Activated T-helper 1 cell treated with anti-CD3 and anti-CD28 coated beads, Interleukin-12 subunit alpha, Interleukin-12 subunit beta, Interleukin-2, Interleukin-4 antibody, amounts not matched to agents 30 ng/mL and 10 ng/mL and 1 ng/mL, durations not matched to agents 14 hours and 24 hours and 36 hours (primary cell): Measurements from ENCODE around the gene MRPL39. TPM values are rescaled to one million over a fixed set of nuclear protein-coding genes. Genes with fewer than 3 reads are reported as not detected.
"Not testable (repeated sequence)": the region's sequence is repeated elsewhere in the genome, so short reads cannot be mapped to it uniquely, and the experiment has no call there.

Experiments
- DNase-seq: peaks from one replicate; pipeline ENCODE4 v3.0.0; 2021; ENCODE audit warnings: low spot score
- H3K27ac Mint-ChIP-seq: one replicate; pipeline ENCODE4 v1.8.0; 2021; ENCODE audit warnings: mild to moderate bottlenecking, mixed read lengths
- H3K27me3 Mint-ChIP-seq: one replicate; pipeline ENCODE4 v1.8.0; 2022; ENCODE audit warnings: mild to moderate bottlenecking, moderate library complexity, mixed read lengths; ENCODE audit not compliant: insufficient read depth
- H3K36me3 Mint-ChIP-seq: one replicate; pipeline ENCODE4 v1.8.0; 2021; ENCODE audit warnings: low read depth, mixed read lengths
- H3K4me1 Mint-ChIP-seq: one replicate; pipeline ENCODE4 v1.8.0; 2021; ENCODE audit warnings: low read depth, mixed read lengths
- H3K4me3 Mint-ChIP-seq: one replicate; pipeline ENCODE4 v1.8.0; 2021; ENCODE audit warnings: mild to moderate bottlenecking, moderate library complexity, mixed read lengths
- H3K9me3 Mint-ChIP-seq: one replicate; pipeline ENCODE4 v1.8.0; 2021; ENCODE audit warnings: mixed read lengths
- intact Hi-C: fragments of 100-400 bp; cut with micrococcal nuclease; formaldehyde crosslinking; loops from one replicate; pipeline ENCODE4 v1.15.1; 2024
- total RNA-seq: library from RNA; stranded (reverse); gene quantifications from 2 replicates; pipeline ENCODE4 v1.2.3, GENCODE V29; 2022

The MRPL39 gene
- total RNA-seq, 1 donor from 2014 or later, result 48.6 TPM

- no peak for DNase-seq
- peaks cover 1% of the 10 kb centered on the region for H3K36me3 Mint-ChIP-seq
- peaks cover 32% of the 10 kb centered on the region for H3K4me1 Mint-ChIP-seq
- H3K4me3 Mint-ChIP-seq, result no peak overlapping the region
- no peak overlapping the region for H3K27ac Mint-ChIP-seq
- H3K9me3 Mint-ChIP-seq, result peaks cover 4% of the 10 kb centered on the region
- peaks cover 24% of the 10 kb centered on the region for H3K27me3 Mint-ChIP-seq
- intact Hi-C loops, result no loop called here
Observed at GRCh38 chr21:25636727-25637126, 29.4 kb upstream of the MRPL39 start.

DNA sequence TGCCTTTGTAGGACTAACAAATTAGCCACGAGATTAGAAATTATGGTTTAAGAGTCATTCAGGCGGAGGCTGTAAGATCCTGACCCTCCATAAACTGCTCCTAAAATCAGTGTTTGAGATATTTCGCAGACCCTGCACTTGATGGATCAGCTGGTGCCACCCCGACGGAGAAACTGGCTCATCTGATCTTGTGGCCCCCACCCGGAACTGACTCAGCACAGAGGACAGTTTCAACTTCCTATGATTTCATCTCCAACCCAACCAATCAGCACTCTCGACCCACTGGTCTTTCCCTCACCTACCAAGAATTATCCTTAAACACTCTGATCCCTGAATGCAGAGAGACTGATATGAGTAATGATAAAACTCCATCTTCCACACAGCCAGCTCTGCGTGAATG lies 28.0 kb upstream of the MRPL39 start:
- Mint-ChIP-seq H3K4me3 (no peak overlapping the region), H3K9me3 (peaks cover 4% of the 10 kb centered on the region), H3K4me1 (peaks cover 26% of the 10 kb centered on the region), H3K27ac (no peak overlapping the region), H3K36me3 (peaks cover 1% of the 10 kb centered on the region), H3K27me3 (peaks cover 15% of the 10 kb centered on the region)
- DNase-seq, result no peak
- intact Hi-C loops, result no loop called here

- intact Hi-C loops, result no loop called here
- Mint-ChIP-seq H3K27ac (no peak overlapping the region), H3K4me1 (peaks cover 6% of the 10 kb centered on the region), H3K27me3 (peaks cover 2% of the 10 kb centered on the region), H3K4me3 (no peak overlapping the region), H3K36me3 (peaks cover 1% of the 10 kb centered on the region), H3K9me3 (peaks cover 4% of the 10 kb centered on the region)
- no peak for DNase-seq
Observed at GRCh38 chr21:25632296-25632695, 25.0 kb upstream of the MRPL39 start.

- H3K4me1 Mint-ChIP-seq, result no peaks in the 10 kb centered on the region
- no peaks in the 10 kb centered on the region for H3K9me3 Mint-ChIP-seq
Observed at GRCh38 chr21:25626757-25627156, 19.5 kb upstream of the MRPL39 start.

DNA sequence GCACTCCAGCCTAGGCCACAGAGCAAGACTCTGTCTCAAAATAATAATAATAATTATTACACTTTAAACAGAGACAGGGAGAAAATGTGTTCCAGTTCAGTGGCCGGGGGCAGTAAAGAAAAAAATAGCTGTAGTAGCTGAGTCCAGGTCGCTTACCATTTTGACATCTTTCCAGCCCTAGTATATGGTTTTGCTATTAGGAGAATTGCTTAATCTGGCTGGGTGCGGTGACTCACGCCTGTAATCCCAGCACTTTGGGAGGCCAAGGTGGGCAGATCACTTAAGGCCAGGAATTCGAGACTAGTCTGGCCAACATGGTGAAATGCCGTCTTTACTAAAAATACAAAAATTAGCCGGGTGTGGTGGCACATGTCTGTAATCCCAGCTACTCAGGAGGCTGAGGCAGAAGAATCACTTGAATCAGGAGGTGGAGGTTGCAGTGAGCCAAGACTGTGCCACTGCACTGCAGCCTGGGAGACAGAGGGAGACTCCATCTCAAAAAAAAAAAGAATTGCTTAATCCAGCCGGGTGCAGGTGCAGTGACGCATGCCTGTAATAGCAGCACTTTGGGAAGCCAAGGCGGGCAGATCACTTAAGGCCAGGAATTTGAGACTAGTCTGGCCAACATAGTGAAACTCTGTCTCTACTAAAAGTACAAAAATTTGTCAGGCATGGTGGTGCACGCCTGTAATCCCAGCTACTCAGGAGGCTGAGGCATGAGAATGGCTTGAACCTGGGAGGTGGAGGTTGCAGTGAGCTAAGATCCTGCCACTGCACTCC lies 18.7 kb upstream of the MRPL39 start:
- H3K27ac Mint-ChIP-seq, DNase-seq, H3K27me3 Mint-ChIP-seq, H3K4me1 Mint-ChIP-seq, H3K4me3 Mint-ChIP-seq, H3K36me3 Mint-ChIP-seq, H3K9me3 Mint-ChIP-seq, intact Hi-C loops: not testable (repeated sequence)

More at GRCh38 chr21:25626757-25627156, 19.5 kb upstream of the MRPL39 start:
- Mint-ChIP-seq H3K27me3 (no peaks in the 10 kb centered on the region), H3K36me3 (no peaks in the 10 kb centered on the region), H3K4me3 (no peak overlapping the region), H3K27ac (no peak overlapping the region)
- DNase-seq, result no peak
- intact Hi-C loops, result no loop called here

GRCh38 chr21:25625036-25625435 lies 17.8 kb upstream of the MRPL39 start:
- Mint-ChIP-seq H3K9me3 (no peaks in the 10 kb centered on the region), H3K27me3 (no peaks in the 10 kb centered on the region), H3K4me3 (no peak overlapping the region), H3K36me3 (no peaks in the 10 kb centered on the region), H3K4me1 (no peaks in the 10 kb centered on the region), H3K27ac (no peak overlapping the region)
- DNase-seq, result no peak
- intact Hi-C loops, result no loop called here

GRCh38 chr21:25624511-25624910 lies 17.2 kb upstream of the MRPL39 start:
- Mint-ChIP-seq H3K4me1 (no peaks in the 10 kb centered on the region), H3K27me3 (no peaks in the 10 kb centered on the region), H3K9me3 (no peaks in the 10 kb centered on the region), H3K36me3 (no peaks in the 10 kb centered on the region), H3K4me3 (no peak overlapping the region), H3K27ac (no peak overlapping the region)
- no peak for DNase-seq
- intact Hi-C loops, result no loop called here

DNA sequence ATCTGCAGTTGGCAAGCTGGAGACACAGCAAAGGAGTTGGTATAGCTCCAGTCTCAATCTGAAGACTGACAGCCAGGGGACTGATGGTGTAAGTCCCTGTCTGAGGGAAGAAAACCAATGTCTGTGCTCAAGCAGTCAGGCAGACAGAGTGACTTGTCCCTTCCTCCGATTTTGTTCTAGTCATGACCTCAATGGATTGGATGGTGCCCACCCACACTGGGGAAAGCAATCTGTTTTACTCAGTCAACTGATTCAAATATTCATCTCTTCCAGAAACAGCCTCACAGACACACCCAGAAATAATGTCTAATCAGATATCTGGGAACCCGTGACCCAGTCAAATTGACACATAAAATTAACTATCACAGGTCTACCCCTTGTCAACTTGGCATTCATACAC lies 11.9 kb upstream of the MRPL39 start:
- Mint-ChIP-seq H3K27me3 (peaks cover 10% of the 10 kb centered on the region), H3K36me3 (no peaks in the 10 kb centered on the region), H3K4me3 (no peak overlapping the region), H3K4me1 (no peaks in the 10 kb centered on the region), H3K9me3 (no peaks in the 10 kb centered on the region), H3K27ac (no peak overlapping the region)
- intact Hi-C loops, result no loop called here
- no peak for DNase-seq

- intact Hi-C loops, result no loop called here
- no peaks in the 10 kb centered on the region for H3K4me1 Mint-ChIP-seq
- H3K4me3 Mint-ChIP-seq, result no peak overlapping the region
- H3K27ac Mint-ChIP-seq, result no peak overlapping the region
- H3K27me3 Mint-ChIP-seq, result peaks cover 13% of the 10 kb centered on the region
- no peaks in the 10 kb centered on the region for H3K9me3 Mint-ChIP-seq
- DNase-seq, result no peak
- H3K36me3 Mint-ChIP-seq, result no peaks in the 10 kb centered on the region
Observed at GRCh38 chr21:25615880-25616279, 8.6 kb upstream of the MRPL39 start.

DNA sequence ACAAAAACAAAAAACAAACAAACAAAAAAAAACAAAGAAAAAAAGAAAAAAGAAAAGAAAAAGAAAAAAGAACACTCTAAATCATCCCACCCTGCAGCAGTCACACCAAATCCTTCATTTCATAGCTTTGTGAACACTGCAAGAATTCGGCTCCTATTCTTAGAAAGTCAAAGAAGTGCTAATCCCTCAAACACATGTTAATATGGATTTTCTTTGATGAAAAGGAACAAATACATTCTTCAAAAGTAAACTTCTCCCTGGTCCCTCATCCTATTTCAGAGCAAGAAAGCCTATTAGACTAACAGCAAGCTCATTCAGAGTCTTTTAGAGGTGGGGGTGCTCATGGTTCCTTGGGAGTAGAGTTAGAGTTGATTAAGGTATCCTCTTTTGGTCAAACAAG lies 7.2 kb upstream of the MRPL39 start:
- H3K4me3 Mint-ChIP-seq, result no peak overlapping the region
- intact Hi-C loops, result no loop called here
- no peak overlapping the region for H3K27ac Mint-ChIP-seq
- H3K27me3 Mint-ChIP-seq, result peaks cover 13% of the 10 kb centered on the region
- DNase-seq, result no peak
- H3K36me3 Mint-ChIP-seq, result no peaks in the 10 kb centered on the region
- no peaks in the 10 kb centered on the region for H3K9me3 Mint-ChIP-seq
- no peaks in the 10 kb centered on the region for H3K4me1 Mint-ChIP-seq

GRCh38 chr21:25608044-25608737 lies 910 bp upstream of the MRPL39 start:
- Mint-ChIP-seq H3K9me3 (no peaks in the 10 kb centered on the region), H3K27ac (peak overlapping the region; percentile 84), H3K27me3 (peaks cover 3% of the 10 kb centered on the region), H3K4me3 (peak overlapping the region; percentile 100), H3K4me1 (peaks cover 36% of the 10 kb centered on the region), H3K36me3 (peaks cover 12% of the 10 kb centered on the region)
- intact Hi-C loops, result loop anchor here (1.0 to 5.0 kb wide), 8 partner anchors 31 to 1108 kb away; partner anchors contain the start of genes ATP5PF, GABPA and JAM2
- DNase-seq, result peak; percentile 67

DNA sequence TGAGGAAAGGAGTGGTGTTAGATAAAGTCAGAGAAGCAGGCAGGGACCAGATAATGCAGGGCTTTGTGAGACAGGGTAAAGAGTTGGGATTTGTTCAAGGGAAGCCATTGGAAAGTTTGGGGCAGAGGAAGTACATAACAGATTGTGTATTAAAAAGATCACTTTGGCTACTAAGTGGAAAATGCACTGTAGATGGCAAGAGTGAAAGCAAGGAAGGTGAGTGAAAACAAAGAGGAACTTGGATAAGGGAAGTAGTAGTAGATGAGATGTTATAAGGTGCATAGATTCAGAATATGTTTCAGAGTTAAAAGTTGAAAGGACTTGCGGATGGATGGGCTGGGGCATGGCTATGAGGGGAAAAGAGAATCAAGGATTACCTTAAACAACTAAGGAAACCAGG lies 17.4 kb downstream of the MRPL39 start:
- no peak for DNase-seq
- peaks cover 16% of the 10 kb centered on the region for H3K4me1 Mint-ChIP-seq
- H3K27me3 Mint-ChIP-seq, result no peaks in the 10 kb centered on the region
- H3K4me3 Mint-ChIP-seq, result no peak overlapping the region
- H3K27ac Mint-ChIP-seq, result no peak overlapping the region
- peaks cover 65% of the 10 kb centered on the region for H3K36me3 Mint-ChIP-seq
- H3K9me3 Mint-ChIP-seq, result no peaks in the 10 kb centered on the region
- intact Hi-C loops, result no loop called here

DNA sequence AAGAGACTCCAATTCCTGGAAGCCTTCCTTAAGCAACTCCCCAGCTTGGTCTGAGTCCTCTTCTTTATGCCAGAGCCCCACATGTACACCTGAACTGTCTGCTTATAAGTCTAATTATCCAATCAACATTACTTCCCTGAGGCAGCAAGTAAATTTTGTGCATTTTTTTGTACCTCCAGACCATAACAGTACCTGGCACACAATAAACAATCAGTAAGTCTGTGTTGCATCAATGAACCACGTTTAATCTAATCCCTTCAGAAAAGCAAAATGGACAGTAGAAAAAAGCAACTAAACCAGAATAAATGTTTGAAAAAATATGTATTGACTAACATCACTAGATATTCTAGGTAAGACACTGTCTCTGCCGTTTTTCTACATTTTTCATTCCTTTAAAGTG lies 20.5 kb downstream of the MRPL39 start:
- Mint-ChIP-seq H3K27me3 (no peaks in the 10 kb centered on the region), H3K4me1 (peaks cover 18% of the 10 kb centered on the region), H3K4me3 (no peak overlapping the region), H3K9me3 (no peaks in the 10 kb centered on the region), H3K27ac (peak overlapping the region; percentile 14), H3K36me3 (peaks cover 56% of the 10 kb centered on the region)
- DNase-seq, result no peak
- intact Hi-C loops, result no loop called here
